OCI-LY3 (cell line): ENCODE measurements around the gene LHX1.

Experiments used
- EZH2phosphoT487 ChIP-seq: fragments of 200-600 bp; shearing (Covaris generic); IDR thresholded peaks from 2 replicates; pipeline ENCODE4 v1.6.1; 2018; ENCODE audit warnings: antibody characterized with exemption, mixed run types, low read depth
- TF ChIP-seq, protein P1 (sequence below): fragments of 200-600, 300-600 bp; sonication (generic); IDR thresholded peaks from 2 replicates; pipeline ENCODE4 v1.5.1; 2014; ENCODE audit warnings: antibody characterized with exemption, low read length, low read depth

DNA sequence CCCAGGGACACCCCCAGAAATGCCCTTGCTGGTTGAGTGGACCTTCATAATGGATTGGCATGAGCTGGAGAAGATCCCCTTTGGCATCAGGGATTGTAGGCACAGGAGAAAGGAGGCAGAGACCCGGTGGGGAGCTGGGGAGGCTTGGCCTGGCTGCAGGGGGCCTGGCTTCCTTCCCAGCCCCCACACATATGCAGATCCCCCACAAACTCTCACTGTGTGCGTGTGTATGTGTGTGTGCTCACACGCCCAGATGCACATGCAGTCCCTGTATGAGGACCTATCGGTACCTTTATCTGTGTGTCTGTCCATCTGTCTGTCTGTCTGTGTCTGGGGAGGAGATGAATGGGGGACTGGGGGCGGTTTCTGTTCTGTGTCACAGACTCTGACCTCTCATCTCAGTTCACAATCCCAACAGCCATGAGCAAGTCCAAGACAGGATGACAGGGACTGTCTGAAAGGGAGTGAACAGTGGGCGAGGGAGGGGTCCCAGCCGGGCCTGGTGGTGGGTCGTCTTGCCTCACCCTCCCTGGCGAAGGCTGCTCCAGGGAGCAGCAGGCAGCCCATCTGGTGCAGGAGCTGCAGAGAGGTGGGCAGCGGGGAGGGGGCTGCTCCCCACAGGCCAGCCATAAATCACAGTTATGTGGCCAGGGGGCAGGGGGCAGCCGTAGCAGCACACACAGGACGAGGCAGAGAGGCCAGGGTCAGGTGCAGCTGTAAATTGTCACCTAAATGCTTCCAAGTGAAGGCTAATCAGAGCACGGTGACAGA, 46.7 kb upstream of the LHX1 start:
- TF ChIP-seq EZH2phosphoT487, result no peak
- TF ChIP-seq, protein P1, sequence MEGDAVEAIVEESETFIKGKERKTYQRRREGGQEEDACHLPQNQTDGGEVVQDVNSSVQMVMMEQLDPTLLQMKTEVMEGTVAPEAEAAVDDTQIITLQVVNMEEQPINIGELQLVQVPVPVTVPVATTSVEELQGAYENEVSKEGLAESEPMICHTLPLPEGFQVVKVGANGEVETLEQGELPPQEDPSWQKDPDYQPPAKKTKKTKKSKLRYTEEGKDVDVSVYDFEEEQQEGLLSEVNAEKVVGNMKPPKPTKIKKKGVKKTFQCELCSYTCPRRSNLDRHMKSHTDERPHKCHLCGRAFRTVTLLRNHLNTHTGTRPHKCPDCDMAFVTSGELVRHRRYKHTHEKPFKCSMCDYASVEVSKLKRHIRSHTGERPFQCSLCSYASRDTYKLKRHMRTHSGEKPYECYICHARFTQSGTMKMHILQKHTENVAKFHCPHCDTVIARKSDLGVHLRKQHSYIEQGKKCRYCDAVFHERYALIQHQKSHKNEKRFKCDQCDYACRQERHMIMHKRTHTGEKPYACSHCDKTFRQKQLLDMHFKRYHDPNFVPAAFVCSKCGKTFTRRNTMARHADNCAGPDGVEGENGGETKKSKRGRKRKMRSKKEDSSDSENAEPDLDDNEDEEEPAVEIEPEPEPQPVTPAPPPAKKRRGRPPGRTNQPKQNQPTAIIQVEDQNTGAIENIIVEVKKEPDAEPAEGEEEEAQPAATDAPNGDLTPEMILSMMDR, result no peak
